Measurements from ENCODE around the gene DUSP9.
"Not testable (repeated sequence)": the region's sequence is repeated elsewhere in the genome, so short reads cannot be mapped to it uniquely, and the experiment has no call there.

GRCh38 chrX:153694256-153694655 lies 47.3 kb downstream of the DUSP9 start:
- not testable (repeated sequence) for TF ChIP-seq CTCF (IDR thresholded peaks at IDR 0.05 in 2 of 3, conservative IDR thresholded peaks at IDR 0.05 in 1 of 3; ENCODE audit: borderline replicate concordance in 1 of 3, insufficient read depth in 1 of 3, low read depth in 2 of 3, low read length in 2 of 3); ATF3 (IDR thresholded peaks at IDR 0.05); EZH2 (IDR thresholded peaks at IDR 0.05); ELF1 (IDR thresholded peaks at IDR 0.05; ENCODE audit: borderline replicate concordance, low read depth); POLR2A (IDR thresholded peaks at IDR 0.05; ENCODE audit: borderline replicate concordance, extremely low read depth, insufficient read depth, insufficient read length); FOSL1 (IDR thresholded peaks at IDR 0.05; ENCODE audit: low read depth); YY1 (IDR thresholded peaks at IDR 0.05; ENCODE audit: extremely low read depth, insufficient replicate concordance, low read depth, low read length); POLR2AphosphoS5 (IDR thresholded peaks at IDR 0.05; ENCODE audit: low read depth, low read length); REST (IDR thresholded peaks at IDR 0.05; ENCODE audit: low read depth); EZH2phosphoT487 (IDR thresholded peaks at IDR 0.05; ENCODE audit: borderline replicate concordance)

Measured in HCT116 (cell line).